Stimulated activated CD4-positive, alpha-beta T cell treated with anti-CD3 and anti-CD28 coated beads, Interleukin-4, amount 100 ng/mL, for 24 hours (primary cell): ENCODE results near the gene DAPK1.

ENCODE experiments used
- DNase-seq: peaks from one replicate; pipeline ENCODE4 v3.0.0-alpha.2; 2020

Gene DAPK1

GRCh38 chr9:87497604-87498045 lies at the start of gene DAPK1:
Gene DAPK1 (plus strand): TSS chr9:87497867. CDS start chr9:87499078, 1,211 bp downstream.
- no peak for DNase-seq

GRCh38 chr9:87451149-87451548 lies 46.5 kb upstream of the DAPK1 start:
- DNase-seq: no peak

GRCh38 chr9:87455407-87455806 lies 42.3 kb upstream of the DAPK1 start:
- no peak for DNase-seq

DNA sequence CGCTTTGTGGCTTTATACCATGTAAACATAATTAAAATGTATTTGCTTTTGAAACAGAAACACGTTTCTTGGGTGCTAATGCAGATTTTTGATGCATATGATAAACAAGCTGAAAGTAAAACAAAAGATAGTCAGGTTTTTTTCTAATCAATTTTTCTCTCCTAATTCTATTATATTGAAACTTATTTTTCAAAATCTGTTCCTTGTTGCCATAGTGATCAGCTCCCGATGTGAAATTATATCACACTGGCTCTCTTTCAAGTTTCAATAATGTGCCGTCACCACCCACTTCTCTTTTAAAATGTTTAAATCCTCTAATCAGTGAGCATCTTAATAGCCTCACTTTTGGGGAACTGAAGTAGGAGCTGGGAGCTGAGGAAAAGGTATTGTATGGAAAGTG lies 36.4 kb upstream of the DAPK1 start:
- no peak for DNase-seq

DNA sequence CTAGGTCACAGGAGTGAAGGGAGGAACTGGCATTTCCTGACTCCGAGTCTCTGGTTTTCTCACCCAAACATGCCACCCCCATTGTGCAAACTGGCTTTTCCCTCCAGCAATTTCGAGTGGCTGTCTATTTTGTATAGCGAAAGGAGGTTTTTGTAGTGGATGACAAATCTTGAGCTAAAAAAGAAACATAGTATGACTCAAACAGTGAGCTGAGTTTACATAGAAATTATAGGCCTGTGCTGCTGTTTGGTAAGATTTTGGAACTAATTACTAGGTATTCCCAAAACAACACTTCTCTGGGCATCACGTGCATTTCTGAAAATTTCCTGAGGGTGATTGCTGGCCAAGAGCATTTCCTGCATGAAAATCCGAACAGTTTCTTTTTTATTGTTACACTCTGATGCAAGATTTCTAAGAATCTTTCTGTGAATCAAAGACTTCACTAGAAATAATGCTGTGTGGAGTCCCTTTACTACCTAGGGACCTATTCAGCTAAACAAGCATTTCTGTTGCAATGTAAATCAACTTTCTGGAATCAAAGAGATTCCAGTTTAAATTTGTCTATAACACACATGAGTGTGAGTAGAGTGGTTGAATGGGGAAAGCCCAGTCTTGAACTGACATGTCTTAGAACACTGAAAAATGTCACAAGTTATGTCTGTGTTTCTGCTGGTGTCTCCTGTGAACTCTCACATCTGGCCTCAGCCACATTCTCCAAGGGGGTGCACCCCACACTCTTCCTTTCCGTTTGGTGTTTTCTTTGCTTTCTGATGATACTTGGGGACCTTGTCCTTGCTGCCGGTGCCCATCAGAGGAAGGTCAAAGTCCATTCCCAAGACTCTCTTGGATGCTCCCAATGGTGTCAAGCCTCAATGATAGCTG lies 33.3 kb upstream of the DAPK1 start:
- peak; percentile 31 for DNase-seq

DNA sequence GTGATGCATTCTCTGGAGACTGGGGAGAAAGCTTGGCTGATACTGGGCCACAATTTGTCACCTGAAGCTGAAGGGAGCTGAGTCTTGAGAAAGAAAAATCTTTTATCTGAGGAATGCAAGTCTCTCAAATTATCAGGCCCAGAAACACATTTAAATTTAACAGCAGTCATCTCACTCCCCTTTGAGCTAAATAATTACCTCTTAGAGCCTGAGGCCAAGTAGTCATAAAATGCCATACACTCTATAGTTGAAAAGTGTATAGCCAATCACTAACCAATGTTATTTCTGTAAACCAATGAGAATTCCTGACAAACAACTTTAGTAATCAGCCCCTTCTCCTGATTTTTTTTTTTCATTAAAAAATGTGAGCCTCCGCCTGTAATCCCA lies 32.7 kb upstream of the DAPK1 start:
- DNase-seq: no peak

- no peak for DNase-seq
Observed at GRCh38 chr9:87465816-87466215, 31.9 kb upstream of the DAPK1 start.

DNA sequence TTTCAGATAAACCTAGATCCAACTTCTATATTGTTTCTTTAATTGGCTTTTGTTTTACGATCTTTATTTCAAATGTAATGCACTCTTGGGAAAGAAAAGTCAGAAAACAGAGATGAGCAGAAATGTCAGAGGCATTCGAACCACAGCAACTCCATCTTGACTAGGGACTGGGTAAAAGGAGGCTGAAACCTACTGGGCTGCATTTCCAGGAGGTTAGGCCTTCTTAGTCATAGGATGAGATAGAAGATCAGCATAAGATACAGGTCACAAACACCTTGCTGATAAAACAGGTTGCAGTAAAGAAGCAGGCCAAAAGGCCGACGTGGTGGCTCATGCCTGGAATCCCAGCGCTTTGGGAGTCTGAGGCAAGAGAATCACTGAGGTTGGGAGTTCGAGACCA lies 30.5 kb upstream of the DAPK1 start:
- DNase-seq: no peak

DNA sequence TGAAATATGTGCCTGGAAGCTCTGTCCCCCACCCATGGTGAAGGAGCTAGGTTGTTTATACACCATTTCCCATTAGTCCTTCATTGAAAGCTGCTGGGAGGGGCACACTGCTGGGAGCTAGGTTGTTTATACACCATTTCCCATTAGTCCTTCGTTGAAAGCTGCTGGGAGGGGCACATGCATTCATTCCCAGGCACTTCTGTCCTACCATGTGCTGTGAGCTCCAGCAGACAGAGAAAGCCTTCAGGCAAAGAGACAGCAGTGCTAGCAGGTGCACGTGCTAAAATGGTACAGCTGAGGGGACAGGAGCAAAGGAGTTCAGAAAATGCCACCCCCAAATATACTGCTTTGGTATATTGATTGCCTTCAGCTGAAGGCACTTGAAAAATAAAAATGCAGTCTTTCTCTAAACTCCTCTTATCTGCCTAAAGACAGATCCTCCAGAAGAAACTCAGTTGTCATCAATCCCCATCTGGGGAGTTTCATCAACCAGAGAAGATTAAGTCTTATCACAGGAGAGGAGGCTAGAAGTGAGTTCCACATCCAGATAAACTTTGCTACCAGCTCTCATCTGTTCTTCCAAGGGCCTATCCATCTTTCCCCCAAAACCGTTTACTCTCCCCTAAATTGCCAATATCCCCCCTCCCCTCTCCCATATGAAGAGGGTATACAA lies 27.7 kb upstream of the DAPK1 start:
- DNase-seq: no peak

GRCh38 chr9:87471746-87472145 lies 25.9 kb upstream of the DAPK1 start:
- DNase-seq: no peak

DNA sequence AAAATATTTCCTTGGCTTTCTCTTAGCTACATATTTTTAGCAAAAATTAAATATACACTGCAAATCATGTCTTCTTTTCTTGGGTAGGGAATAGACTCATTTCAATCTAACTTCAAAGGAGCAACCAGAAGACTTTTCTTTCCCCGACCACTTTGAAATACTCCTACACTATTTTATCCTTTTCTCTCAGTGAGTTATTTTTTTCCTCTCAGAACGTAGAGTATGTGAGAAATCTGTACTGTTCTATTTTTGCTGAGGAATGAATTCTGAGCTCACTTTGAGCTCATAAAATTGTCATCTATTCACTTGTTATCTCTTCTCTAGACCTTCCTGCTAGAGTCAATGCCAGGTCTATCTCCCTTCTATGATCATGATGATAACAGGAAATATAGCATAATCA lies 22.2 kb upstream of the DAPK1 start:
- no peak for DNase-seq

DNA sequence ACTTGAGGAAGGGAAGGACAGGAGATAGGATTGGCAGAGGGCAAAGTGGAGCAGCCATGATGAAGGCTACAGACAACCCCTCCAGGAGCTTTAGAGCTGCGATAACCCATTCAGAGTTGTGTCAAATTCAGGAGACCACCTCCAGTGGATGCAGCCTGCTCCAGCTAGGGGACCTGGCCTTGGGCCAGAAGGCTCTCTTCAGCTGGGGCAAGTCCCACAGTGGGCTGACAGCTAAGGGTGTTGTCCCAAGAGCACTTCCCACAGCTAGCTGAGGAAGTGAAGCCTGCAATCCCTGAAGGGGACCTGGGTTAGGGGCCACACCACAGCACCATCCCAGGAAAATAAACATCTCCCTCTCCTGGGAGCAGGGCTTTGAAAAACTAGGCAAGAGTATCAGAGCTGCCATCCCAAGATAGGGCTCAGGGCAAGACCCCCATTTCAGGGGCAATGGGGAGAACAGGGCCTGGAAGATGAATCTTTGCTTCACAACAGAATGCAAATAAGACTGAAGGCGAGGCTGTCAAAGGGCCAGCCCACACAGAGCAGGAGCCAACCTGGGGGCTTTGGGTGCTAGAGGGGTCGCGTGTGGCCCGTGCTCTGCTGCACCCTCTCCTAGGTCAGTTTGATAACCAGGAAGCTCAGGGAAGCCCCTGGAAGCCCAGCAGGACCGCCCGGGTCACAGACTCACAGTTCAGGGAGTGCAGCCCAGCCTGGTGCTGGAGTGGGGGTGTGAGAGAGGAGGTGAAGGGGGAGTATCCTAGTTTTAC lies 19.3 kb upstream of the DAPK1 start:
- DNase-seq: no peak

- no peak for DNase-seq
Observed at GRCh38 chr9:87479801-87480201, 17.9 kb upstream of the DAPK1 start.

DNA sequence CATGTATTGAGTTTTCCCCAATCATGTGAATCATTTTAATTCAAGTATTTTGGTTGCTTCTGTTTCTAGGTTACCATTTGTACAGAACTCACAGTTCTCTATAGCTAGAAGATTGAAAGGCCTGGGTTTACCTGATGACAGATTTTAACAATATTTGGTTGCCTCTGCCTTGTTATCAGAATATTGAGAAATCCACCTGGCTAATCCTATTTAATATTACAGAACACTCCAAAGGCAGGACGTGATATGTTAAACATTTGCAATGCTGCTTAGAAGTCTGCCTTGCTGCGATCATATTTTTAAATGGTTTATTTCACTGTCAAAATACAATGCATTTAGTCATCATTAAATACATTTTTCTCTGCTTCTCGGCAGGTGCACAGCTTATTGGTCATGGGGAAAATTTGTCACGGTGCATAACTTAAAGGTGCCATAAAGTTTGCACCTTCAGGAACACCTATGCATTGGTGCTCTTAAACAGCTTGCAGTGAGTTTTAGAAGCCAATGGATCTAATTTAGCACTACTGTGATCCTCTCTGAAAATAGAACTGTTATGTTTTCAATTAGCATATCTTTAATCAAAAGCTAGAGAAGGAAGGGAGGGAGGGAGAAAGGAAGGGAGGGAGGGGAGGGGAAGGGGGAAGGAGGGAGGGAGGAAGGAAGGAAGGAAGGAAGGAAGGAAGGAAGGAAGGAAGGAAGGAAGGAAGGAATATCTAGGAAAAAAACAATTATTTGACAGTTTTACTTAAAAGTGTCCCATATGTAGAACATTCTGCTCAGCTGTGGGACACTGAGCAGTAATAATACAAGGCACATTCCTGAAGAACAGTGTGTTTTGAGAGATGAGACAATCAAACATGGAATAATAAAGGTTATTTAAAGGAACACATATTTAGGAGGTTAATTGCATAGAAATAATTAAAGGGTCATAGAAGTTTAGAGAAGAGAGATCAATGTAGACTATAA lies 15.5 kb upstream of the DAPK1 start:
- no peak for DNase-seq

- no peak for DNase-seq
Observed at GRCh38 chr9:87490225-87490624, 7.4 kb upstream of the DAPK1 start.

DNA sequence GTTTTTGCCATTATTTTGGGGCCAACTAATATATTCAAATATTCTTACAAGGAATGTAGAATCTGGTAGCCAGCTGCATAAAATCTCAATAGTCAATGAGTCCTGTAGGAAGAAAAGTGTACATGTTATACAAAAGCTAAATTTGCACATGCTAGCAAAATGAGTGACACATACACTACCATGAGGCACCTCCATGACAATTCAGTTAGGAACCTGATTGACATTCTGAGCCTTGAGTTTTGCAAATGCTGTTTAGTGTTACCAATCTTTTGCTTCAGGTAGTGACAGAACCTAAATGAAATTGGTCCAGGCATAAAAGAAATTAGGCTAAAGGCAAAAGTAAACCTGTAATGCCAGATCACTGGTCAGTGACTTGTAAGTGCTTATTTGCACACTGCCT lies 6.8 kb upstream of the DAPK1 start:
- DNase-seq: no peak

DNA sequence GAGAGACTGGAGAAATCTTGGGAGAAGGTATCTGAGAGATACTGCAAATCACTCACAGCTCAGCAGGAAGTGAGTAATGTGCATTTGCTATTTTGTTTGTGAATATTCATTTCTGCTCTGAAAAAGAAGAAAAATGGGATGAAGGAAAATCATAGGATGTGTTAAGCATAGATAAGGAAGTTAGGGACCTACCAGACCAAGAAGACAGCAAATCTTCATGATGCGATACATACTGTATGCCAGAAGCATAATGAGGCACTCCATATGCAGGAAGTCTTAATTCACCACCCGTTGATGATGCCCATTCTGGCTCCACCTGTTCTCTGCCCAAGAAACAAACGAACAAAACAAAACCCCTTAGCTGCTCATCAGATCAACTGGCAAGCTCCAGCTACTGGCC lies 6.1 kb upstream of the DAPK1 start:
- DNase-seq: no peak

- DNase-seq: no peak
Observed at GRCh38 chr9:87492642-87493041, 5.0 kb upstream of the DAPK1 start.

DNA sequence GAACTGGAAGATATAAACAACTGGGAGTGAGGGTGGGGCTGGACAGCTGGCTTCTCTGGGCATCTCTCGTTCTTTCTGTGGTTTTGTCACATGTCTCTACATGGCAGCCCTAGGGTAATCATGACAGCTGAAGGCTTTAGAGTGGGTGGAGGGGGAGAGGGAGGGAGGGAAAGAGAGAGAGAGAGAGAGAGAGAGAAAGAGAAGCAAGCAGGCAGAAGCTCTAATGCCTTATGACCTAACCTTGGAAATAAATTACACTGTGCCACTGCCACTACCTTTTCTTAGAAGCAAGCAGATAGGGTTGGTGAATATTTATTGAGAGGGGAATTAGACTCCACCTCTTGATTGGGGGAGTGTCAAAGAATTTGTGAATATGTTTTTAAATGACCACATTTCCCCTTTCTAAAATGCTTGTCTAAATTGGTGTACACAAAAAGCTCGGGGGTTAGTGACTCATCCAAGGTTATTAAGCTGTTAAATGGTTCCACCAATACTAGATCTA lies 2.6 kb upstream of the DAPK1 start:
- no peak for DNase-seq

DNA sequence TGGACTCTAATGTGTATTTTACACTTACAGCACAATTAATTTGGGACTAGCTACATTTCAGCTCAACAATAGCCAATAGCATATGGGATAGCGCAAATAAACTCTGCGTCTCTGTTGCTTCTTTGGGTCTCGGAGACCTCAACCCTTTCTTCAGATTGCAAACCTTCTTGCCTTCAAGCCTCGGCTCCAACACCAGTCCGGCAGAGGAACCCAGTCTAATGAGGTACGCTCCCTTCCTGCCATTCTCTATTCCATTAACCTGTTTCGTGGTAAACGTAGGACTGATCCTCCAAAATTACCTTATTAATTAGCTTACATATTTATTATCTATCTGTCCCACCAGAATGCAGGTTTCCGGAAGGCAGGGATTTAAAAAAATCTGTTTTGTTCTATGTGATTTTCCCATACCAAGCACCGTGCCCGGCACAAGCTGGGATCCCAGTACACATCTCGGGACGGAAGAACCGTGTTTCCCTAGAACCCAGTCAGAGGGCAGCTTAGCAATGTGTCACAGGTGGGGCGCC lies 525 bp upstream of the DAPK1 start:
- no peak for DNase-seq

DNA sequence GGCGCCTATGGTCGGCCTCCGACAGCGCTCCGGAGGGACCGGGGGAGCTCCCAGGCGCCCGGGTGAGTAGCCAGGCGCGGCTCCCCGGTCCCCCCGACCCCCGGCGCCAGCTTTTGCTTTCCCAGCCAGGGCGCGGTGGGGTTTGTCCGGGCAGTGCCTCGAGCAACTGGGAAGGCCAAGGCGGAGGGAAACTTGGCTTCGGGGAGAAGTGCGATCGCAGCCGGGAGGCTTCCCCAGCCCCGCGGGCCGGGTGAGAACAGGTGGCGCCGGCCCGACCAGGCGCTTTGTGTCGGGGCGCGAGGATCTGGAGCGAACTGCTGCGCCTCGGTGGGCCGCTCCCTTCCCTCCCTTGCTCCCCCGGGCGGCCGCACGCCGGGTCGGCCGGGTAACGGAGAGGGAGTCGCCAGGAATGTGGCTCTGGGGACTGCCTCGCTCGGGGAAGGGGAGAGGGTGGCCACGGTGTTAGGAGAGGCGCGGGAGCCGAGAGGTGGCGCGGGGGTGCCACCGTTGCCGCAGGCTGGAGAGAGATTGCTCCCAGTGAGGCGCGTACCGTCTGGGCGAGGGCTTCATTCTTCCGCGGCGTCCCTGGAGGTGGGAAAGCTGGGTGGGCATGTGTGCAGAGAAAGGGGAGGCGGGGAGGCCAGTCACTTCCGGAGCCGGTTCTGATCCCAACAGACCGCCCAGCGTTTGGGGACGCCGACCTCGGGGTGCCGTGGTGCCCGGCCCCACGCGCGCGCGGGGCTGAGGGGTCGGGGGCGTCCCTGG lies 561 bp downstream of the DAPK1 start:
- DNase-seq: no peak
